HG03064 (cell line): ENCODE measurements around the gene UGT1A7.

ENCODE experiments used
- ATAC-seq: cut with Tn5 transposase; IDR thresholded peaks from one replicate; pipeline ENCODE4 v1.9.1; 2021; ENCODE audit warnings: low read depth; ENCODE audit not compliant: unreplicated experiment

Gene UGT1A7

GRCh38 chr2:233758141-233758540 is 76.4 kb downstream of the UGT1A7 start:
- no peak for ATAC-seq

- ATAC-seq = no peak
Observed at GRCh38 chr2:233758849-233759248, 77.1 kb downstream of the UGT1A7 start.

GRCh38 chr2:233760043-233760442 is 78.3 kb downstream of the UGT1A7 start, which contains the start of gene UGT1A1:
UGT1A1 (plus strand) TSS chr2:233760270; CDS start chr2:233760288, 18 bp downstream.
- no peak for ATAC-seq

- ATAC-seq = no peak
Observed at GRCh38 chr2:233761040-233761769, 79.5 kb downstream of the UGT1A7 start.

GRCh38 chr2:233764264-233764663 is 82.6 kb downstream of the UGT1A7 start:
- ATAC-seq = no peak

GRCh38 chr2:233764761-233765160 is 83.1 kb downstream of the UGT1A7 start:
- no peak for ATAC-seq

- no peak for ATAC-seq
Observed at GRCh38 chr2:233766416-233766815, 84.7 kb downstream of the UGT1A7 start.

GRCh38 chr2:233768076-233768475 is 86.4 kb downstream of the UGT1A7 start:
- ATAC-seq = no peak

GRCh38 chr2:233769260-233769659 is 87.6 kb downstream of the UGT1A7 start:
- no peak for ATAC-seq

- ATAC-seq = no peak
Observed at GRCh38 chr2:233772153-233772552, 90.5 kb downstream of the UGT1A7 start.

- ATAC-seq = no peak
Observed at GRCh38 chr2:233772583-233772982, 90.9 kb downstream of the UGT1A7 start.

GRCh38 chr2:233773854-233774253 is 92.2 kb downstream of the UGT1A7 start:
- ATAC-seq = no peak

GRCh38 chr2:233775414-233775813 is 93.7 kb downstream of the UGT1A7 start:
- no peak for ATAC-seq

- ATAC-seq = no peak
Observed at GRCh38 chr2:233778030-233778429, 96.3 kb downstream of the UGT1A7 start, which contains the start of gene MROH2A. MROH2A (plus strand) TSS chr2:233778330; CDS start chr2:233779359, 1,029 bp downstream.

- no peak for ATAC-seq
Observed at GRCh38 chr2:233779722-233780121, 98.0 kb downstream of the UGT1A7 start.

- ATAC-seq = no peak
Observed at GRCh38 chr2:233780771-233781170, 99.1 kb downstream of the UGT1A7 start.

GRCh38 chr2:233789554-233789953 is 107.9 kb downstream of the UGT1A7 start:
- no peak for ATAC-seq

GRCh38 chr2:233791151-233791882 is 109.6 kb downstream of the UGT1A7 start:
- ATAC-seq = no peak

GRCh38 chr2:233791883-233792329 is 110.2 kb downstream of the UGT1A7 start:
- ATAC-seq = no peak

GRCh38 chr2:233792720-233793119 is 111.0 kb downstream of the UGT1A7 start:
- ATAC-seq = no peak

GRCh38 chr2:233793465-233794127 is 111.9 kb downstream of the UGT1A7 start:
- no peak for ATAC-seq
